ENCODE results near the gene DDX46. TPM values are rescaled to one million over a fixed set of nuclear protein-coding genes. Genes with fewer than 3 reads are reported as not detected.
"Not testable (repeated sequence)": the region's sequence is repeated elsewhere in the genome, so short reads cannot be mapped to it uniquely, and the experiment has no call there.

The DDX46 gene
- total and polyA plus RNA-seq, 2 experiments from 2014 or later, result 15.3 to 31.0 TPM

DNA sequence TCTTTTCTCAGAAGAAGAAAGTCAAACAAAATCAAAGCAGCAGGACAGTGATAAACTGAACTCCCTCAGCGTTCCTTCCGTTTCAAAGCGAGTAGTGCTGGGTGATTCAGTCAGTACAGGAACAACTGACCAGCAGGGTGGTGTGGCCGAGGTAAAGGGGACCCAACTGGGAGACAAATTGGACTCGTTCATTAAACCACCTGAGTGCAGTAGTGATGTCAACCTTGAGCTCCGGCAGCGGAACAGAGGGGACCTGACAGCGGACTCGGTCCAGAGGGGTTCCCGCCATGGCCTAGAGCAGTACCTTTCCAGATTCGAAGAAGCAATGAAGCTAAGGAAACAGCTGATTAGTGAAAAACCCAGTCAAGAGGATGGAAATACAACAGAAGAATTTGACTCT lies 17.5 kb upstream of the DDX46 start:
- peaks cover 10% of the 10 kb centered on the region for H3K4me1 ChIP-seq (ENCODE audit: insufficient read depth)
- no peak overlapping the region for H3K4me3 ChIP-seq
- no peaks in the 10 kb centered on the region for H3K9me3 ChIP-seq (ENCODE audit: low read depth)
- H2AFZ ChIP-seq, result no peak overlapping the region
- no peak overlapping the region for H3K4me2 ChIP-seq
- peaks cover 37% of the 10 kb centered on the region for H3K79me2 ChIP-seq
- H3K27me3 ChIP-seq, result no peaks in the 10 kb centered on the region
- TF ChIP-seq EZH2 (IDR thresholded peaks at IDR 0.05; ENCODE audit: borderline replicate concordance) (no peak), EZH2phosphoT487 (IDR thresholded peaks at IDR 0.05; ENCODE audit: low read depth, severe bottlenecking, unreplicated experiment) (no peak)
- TF ChIP-seq, protein P1, sequence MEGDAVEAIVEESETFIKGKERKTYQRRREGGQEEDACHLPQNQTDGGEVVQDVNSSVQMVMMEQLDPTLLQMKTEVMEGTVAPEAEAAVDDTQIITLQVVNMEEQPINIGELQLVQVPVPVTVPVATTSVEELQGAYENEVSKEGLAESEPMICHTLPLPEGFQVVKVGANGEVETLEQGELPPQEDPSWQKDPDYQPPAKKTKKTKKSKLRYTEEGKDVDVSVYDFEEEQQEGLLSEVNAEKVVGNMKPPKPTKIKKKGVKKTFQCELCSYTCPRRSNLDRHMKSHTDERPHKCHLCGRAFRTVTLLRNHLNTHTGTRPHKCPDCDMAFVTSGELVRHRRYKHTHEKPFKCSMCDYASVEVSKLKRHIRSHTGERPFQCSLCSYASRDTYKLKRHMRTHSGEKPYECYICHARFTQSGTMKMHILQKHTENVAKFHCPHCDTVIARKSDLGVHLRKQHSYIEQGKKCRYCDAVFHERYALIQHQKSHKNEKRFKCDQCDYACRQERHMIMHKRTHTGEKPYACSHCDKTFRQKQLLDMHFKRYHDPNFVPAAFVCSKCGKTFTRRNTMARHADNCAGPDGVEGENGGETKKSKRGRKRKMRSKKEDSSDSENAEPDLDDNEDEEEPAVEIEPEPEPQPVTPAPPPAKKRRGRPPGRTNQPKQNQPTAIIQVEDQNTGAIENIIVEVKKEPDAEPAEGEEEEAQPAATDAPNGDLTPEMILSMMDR (IDR thresholded peaks at IDR 0.05; ENCODE audit: poor library complexity), result no peak
- no peaks in the 10 kb centered on the region for H3K36me3 ChIP-seq (replicated peaks; ENCODE audit: insufficient read depth, low read depth)
- no peaks in the 10 kb centered on the region for H3K9me2 ChIP-seq (replicated peaks; ENCODE audit: insufficient read depth)
- WGBS (ENCODE audit: low lambda C conversion rate, missing lambda C conversion rate), result 96% methylated on average over 11 of the region's 11 CpGs
- H3K27ac ChIP-seq, result no peak overlapping the region
- H4K20me1 ChIP-seq (ENCODE audit: insufficient read depth, poor library complexity, severe bottlenecking), result no peaks in the 10 kb centered on the region
- DNase-seq (ENCODE audit: low spot score), result no peak

DNA sequence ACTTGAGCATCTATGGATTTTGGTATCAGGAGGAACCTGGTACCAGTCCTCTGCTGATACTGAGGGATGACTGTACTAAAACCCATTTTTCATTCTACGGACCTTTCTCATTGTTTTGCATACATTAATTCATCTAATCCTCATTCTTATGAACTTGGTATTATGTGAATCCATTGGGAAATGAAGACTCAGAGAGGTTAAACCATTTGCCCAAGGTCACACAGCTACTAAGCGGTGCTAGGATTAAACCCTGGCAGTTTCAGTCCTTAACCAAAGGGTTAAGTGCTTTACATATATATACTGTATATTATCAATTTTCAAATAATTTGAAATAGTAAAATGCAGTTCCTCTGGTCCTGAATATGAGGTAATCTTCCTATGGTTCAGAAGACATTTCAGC lies 16.4 kb upstream of the DDX46 start:
- H3K4me2 ChIP-seq, result no peak overlapping the region
- no peak overlapping the region for H2AFZ ChIP-seq
- WGBS (ENCODE audit: low lambda C conversion rate, missing lambda C conversion rate), result 91% methylated on average over 2 of the region's 2 CpGs

DNA sequence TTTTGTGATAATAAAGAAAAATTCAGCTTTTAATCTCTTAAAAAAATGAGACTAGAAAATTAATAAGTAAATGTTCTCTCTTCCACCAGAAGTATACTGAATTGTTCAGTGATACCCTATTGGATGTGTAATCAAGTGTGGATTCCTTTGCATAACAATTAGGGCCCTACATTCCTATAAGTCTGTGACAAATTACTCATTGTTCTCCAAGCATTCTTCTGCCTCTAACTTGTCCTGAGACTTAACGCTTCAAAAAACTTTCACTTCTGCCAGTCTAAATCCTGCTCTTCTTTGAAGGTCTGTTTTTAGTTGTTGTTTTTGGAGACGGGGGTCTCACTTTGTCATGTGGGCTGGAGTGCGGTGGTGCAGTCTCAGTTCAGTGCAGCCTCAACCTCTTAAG lies 9.2 kb upstream of the DDX46 start:
- TF ChIP-seq EZH2phosphoT487 (IDR thresholded peaks at IDR 0.05; ENCODE audit: low read depth, severe bottlenecking, unreplicated experiment) (no peak), EZH2 (IDR thresholded peaks at IDR 0.05; ENCODE audit: borderline replicate concordance) (no peak)
- TF ChIP-seq, protein P1 (IDR thresholded peaks at IDR 0.05; ENCODE audit: poor library complexity), result no peak
- H3K9me3 ChIP-seq (ENCODE audit: low read depth), result no peaks in the 10 kb centered on the region
- no peak overlapping the region for H2AFZ ChIP-seq
- H3K4me3 ChIP-seq, result no peak overlapping the region
- H3K4me1 ChIP-seq (ENCODE audit: insufficient read depth), result no peaks in the 10 kb centered on the region
- H3K36me3 ChIP-seq (replicated peaks; ENCODE audit: insufficient read depth, low read depth), result no peaks in the 10 kb centered on the region
- no peak for DNase-seq (ENCODE audit: low spot score)
- H3K79me2 ChIP-seq, result no peaks in the 10 kb centered on the region
- no peaks in the 10 kb centered on the region for H4K20me1 ChIP-seq (ENCODE audit: insufficient read depth, poor library complexity, severe bottlenecking)
- H3K9me2 ChIP-seq (replicated peaks; ENCODE audit: insufficient read depth), result no peaks in the 10 kb centered on the region
- no peak overlapping the region for H3K4me2 ChIP-seq
- WGBS (ENCODE audit: low lambda C conversion rate, missing lambda C conversion rate), result 86% methylated on average over 3 of the region's 3 CpGs
- no peak overlapping the region for H3K27ac ChIP-seq
- H3K27me3 ChIP-seq, result no peaks in the 10 kb centered on the region

More for the DNA sequence above, 16.4 kb upstream of the DDX46 start:
- H3K36me3 ChIP-seq (replicated peaks; ENCODE audit: insufficient read depth, low read depth), result no peaks in the 10 kb centered on the region
- peaks cover 37% of the 10 kb centered on the region for H3K79me2 ChIP-seq
- peaks cover 10% of the 10 kb centered on the region for H3K4me1 ChIP-seq (ENCODE audit: insufficient read depth)
- H4K20me1 ChIP-seq (ENCODE audit: insufficient read depth, poor library complexity, severe bottlenecking), result no peaks in the 10 kb centered on the region
- no peak overlapping the region for H3K27ac ChIP-seq
- no peak overlapping the region for H3K4me3 ChIP-seq
- H3K27me3 ChIP-seq, result no peaks in the 10 kb centered on the region
- H3K9me2 ChIP-seq (replicated peaks; ENCODE audit: insufficient read depth), result no peaks in the 10 kb centered on the region
- no peaks in the 10 kb centered on the region for H3K9me3 ChIP-seq (ENCODE audit: low read depth)
- DNase-seq (ENCODE audit: low spot score), result no peak
- TF ChIP-seq EZH2phosphoT487 (IDR thresholded peaks at IDR 0.05; ENCODE audit: low read depth, severe bottlenecking, unreplicated experiment) (no peak), EZH2 (IDR thresholded peaks at IDR 0.05; ENCODE audit: borderline replicate concordance) (no peak)
- TF ChIP-seq, protein P1 (IDR thresholded peaks at IDR 0.05; ENCODE audit: poor library complexity), result no peak

DNA sequence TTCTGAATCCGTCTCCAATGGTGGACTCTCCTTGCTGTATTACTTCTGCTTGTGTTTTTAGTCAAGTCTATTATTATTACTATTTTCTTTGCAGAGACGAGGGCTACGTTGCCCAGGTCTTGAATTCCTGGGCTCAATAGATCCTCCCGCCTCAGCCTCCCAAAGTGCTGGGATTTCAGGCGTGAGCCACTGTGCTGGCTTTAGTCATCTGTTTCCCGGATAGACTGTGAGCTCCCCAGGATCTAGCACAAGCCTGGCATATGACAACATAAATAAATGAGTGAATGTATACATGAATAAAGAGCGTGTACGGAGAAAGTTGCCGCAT lies 439 bp upstream of the DDX46 start:
- H3K9me3 ChIP-seq (ENCODE audit: low read depth), result no peaks in the 10 kb centered on the region
- peak overlapping the region; percentile 69 for H3K27ac ChIP-seq
- peaks cover 14% of the 10 kb centered on the region for H4K20me1 ChIP-seq (ENCODE audit: insufficient read depth, poor library complexity, severe bottlenecking)
- H2AFZ ChIP-seq, result peak overlapping the region; percentile 87
- H3K4me2 ChIP-seq, result peak overlapping the region; percentile 81
- no peaks in the 10 kb centered on the region for H3K27me3 ChIP-seq
- no peaks in the 10 kb centered on the region for H3K36me3 ChIP-seq (replicated peaks; ENCODE audit: insufficient read depth, low read depth)
- H3K4me3 ChIP-seq, result peak overlapping the region; percentile 61
- H3K4me1 ChIP-seq (ENCODE audit: insufficient read depth), result peaks cover 6% of the 10 kb centered on the region
- H3K79me2 ChIP-seq, result peaks cover 44% of the 10 kb centered on the region
- no peak for DNase-seq (ENCODE audit: low spot score)
- 26% methylated on average over 9 of the region's 9 CpGs for WGBS (ENCODE audit: low lambda C conversion rate, missing lambda C conversion rate)
- no peaks in the 10 kb centered on the region for H3K9me2 ChIP-seq (replicated peaks; ENCODE audit: insufficient read depth)
- TF ChIP-seq EZH2 (IDR thresholded peaks at IDR 0.05; ENCODE audit: borderline replicate concordance), result no peak
- TF ChIP-seq, protein P1 (IDR thresholded peaks at IDR 0.05; ENCODE audit: poor library complexity), result no peak
- TF ChIP-seq EZH2phosphoT487 (IDR thresholded peaks at IDR 0.05; ENCODE audit: low read depth, severe bottlenecking, unreplicated experiment), result no peak

DNA sequence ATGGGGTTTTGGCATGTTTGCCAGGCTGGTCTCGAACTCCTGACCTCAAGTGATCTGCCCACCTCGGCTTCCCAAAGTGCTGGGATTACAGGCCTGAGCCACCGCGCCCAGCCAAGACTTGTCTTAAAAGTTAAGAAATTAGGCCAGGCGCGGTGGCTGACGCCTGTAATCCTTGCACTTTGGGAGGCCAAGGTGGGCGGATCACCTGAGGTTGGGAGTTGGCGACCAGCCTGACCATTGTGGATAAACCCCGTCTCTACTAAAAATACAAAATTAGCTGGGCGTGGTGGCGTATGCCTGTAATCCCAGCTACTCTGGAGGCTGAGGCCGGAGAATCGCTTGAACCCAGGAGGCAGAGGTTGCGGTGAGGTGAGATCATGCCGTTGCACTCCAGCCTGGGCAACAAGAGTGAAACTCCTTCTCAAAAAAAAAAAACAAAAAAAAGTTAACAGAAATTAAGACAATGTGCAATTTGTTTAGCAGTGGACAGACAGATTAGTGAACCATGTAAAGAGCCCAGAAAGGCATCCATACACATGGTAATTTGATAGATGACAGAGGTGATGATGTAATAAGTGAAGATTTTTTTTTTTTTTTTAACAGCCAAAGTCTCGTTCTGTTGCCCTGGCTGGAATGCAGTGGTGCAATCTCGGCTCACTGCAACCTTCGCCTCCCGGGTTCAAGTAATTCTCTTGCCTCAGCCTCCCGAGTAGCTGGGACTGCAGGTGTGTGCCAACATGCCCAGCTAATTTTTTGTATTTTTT lies 9.1 kb downstream of the DDX46 start:
- not testable (repeated sequence) for H3K36me3 ChIP-seq (replicated peaks; ENCODE audit: insufficient read depth, low read depth); H3K9me3 ChIP-seq (ENCODE audit: low read depth); H4K20me1 ChIP-seq (ENCODE audit: insufficient read depth, poor library complexity, severe bottlenecking); H3K4me1 ChIP-seq (ENCODE audit: insufficient read depth); H3K4me3 ChIP-seq; H3K27ac ChIP-seq; H3K27me3 ChIP-seq; H3K4me2 ChIP-seq; H3K9me2 ChIP-seq (replicated peaks; ENCODE audit: insufficient read depth); H2AFZ ChIP-seq; DNase-seq (ENCODE audit: low spot score)
- WGBS (ENCODE audit: low lambda C conversion rate, missing lambda C conversion rate), result 96% methylated on average over 21 of the region's 21 CpGs
- H3K79me2 ChIP-seq, result peaks cover 13% of the 10 kb centered on the region
